GM13976 (cell line): Measurements from ENCODE around the gene SH3TC1.

Experiments used
- DNase-seq: peaks from one replicate; pipeline ENCODE4 v3.0.0; 2012; ENCODE audit warnings: low spot score
- CTCF ChIP-seq: IDR thresholded peaks from 2 replicates; pipeline ENCODE4 v1.5.1; 2012; ENCODE audit warnings: borderline replicate concordance, mild to moderate bottlenecking; ENCODE audit not compliant: insufficient read depth; ENCODE audit errors: extremely low read depth, missing control alignments, control extremely low read depth
- in situ Hi-C: fragments of 300-500 bp; cut with MboI; formaldehyde crosslinking; loops from one replicate; pipeline ENCODE4 v1.12.0; 2022; ENCODE audit warnings: low sequenced_read_pairs, mixed read lengths, inconsistent platforms; ENCODE audit not compliant: unreplicated experiment

The SH3TC1 gene

GRCh38 chr4:8153441-8153840, 45.6 kb upstream of the SH3TC1 start:
- no peak for TF ChIP-seq CTCF
- DNase-seq: no peak
- in situ Hi-C loops: no loop called here

- no peak for DNase-seq
- TF ChIP-seq CTCF: no peak
- in situ Hi-C loops: no loop called here
Observed at GRCh38 chr4:8155048-8155447, 44.0 kb upstream of the SH3TC1 start.

- in situ Hi-C loops: no loop called here
- DNase-seq: no peak
- no peak for TF ChIP-seq CTCF
Observed at GRCh38 chr4:8155660-8156421, 43.2 kb upstream of the SH3TC1 start.

- in situ Hi-C loops: no loop called here
- no peak for DNase-seq
- no peak for TF ChIP-seq CTCF
Observed at GRCh38 chr4:8156617-8157016, 42.5 kb upstream of the SH3TC1 start.

GRCh38 chr4:8157496-8157895, 41.6 kb upstream of the SH3TC1 start:
- DNase-seq: no peak
- in situ Hi-C loops: no loop called here
- no peak for TF ChIP-seq CTCF

- DNase-seq: no peak
- no peak for TF ChIP-seq CTCF
- in situ Hi-C loops: no loop called here
Observed at GRCh38 chr4:8157944-8158709, 41.0 kb upstream of the SH3TC1 start.
